ENCODE data around the gene DSPP.
"Not testable (repeated sequence)": the region's sequence is repeated elsewhere in the genome, so short reads cannot be mapped to it uniquely, and the experiment has no call there.

DNA sequence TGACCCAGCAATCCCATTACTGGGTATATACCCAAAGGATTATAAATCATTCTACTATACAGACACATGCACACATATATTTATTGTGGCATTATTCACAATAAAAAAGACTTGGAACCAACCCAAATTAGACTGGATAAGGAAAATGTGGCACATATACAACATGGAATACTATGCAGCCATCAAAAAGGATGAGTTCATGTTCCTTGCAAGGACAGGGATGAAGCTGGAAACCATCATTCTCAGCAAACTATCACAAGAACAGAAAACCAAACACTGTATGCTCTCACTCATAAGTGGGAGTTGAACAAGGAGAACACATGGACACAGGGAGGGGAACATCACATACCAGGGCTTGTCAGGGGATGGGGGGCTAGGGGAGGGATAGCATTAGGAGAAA lies 34.0 kb upstream of the DSPP start:
- TF ChIP-seq, protein P1, sequence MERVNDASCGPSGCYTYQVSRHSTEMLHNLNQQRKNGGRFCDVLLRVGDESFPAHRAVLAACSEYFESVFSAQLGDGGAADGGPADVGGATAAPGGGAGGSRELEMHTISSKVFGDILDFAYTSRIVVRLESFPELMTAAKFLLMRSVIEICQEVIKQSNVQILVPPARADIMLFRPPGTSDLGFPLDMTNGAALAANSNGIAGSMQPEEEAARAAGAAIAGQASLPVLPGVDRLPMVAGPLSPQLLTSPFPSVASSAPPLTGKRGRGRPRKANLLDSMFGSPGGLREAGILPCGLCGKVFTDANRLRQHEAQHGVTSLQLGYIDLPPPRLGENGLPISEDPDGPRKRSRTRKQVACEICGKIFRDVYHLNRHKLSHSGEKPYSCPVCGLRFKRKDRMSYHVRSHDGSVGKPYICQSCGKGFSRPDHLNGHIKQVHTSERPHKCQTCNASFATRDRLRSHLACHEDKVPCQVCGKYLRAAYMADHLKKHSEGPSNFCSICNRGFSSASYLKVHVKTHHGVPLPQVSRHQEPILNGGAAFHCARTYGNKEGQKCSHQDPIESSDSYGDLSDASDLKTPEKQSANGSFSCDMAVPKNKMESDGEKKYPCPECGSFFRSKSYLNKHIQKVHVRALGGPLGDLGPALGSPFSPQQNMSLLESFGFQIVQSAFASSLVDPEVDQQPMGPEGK (CRISPR knock-in tag; IDR thresholded peaks at IDR 0.05; ENCODE audit: borderline replicate concordance), result not testable (repeated sequence)
- not testable (repeated sequence) for TF ChIP-seq ZFP30 (CRISPR knock-in tag; IDR thresholded peaks at IDR 0.05); PPARA (CRISPR knock-in tag; IDR thresholded peaks at IDR 0.05; ENCODE audit: borderline replicate concordance); RARB (CRISPR knock-in tag; IDR thresholded peaks at IDR 0.05); ZNF565 (CRISPR knock-in tag; conservative IDR thresholded peaks at IDR 0.05; ENCODE audit: low read depth); GLIS3 (CRISPR knock-in tag; IDR thresholded peaks at IDR 0.05); CSDC2 (CRISPR knock-in tag; IDR thresholded peaks at IDR 0.05); ZNF70 (CRISPR knock-in tag; IDR thresholded peaks at IDR 0.05); SNAI2 (CRISPR knock-in tag; IDR thresholded peaks at IDR 0.05); TOX (CRISPR knock-in tag; IDR thresholded peaks at IDR 0.05; ENCODE audit: borderline replicate concordance); BACH2 (CRISPR knock-in tag; IDR thresholded peaks at IDR 0.05; ENCODE audit: borderline replicate concordance)
- TF ChIP-seq, protein P2, sequence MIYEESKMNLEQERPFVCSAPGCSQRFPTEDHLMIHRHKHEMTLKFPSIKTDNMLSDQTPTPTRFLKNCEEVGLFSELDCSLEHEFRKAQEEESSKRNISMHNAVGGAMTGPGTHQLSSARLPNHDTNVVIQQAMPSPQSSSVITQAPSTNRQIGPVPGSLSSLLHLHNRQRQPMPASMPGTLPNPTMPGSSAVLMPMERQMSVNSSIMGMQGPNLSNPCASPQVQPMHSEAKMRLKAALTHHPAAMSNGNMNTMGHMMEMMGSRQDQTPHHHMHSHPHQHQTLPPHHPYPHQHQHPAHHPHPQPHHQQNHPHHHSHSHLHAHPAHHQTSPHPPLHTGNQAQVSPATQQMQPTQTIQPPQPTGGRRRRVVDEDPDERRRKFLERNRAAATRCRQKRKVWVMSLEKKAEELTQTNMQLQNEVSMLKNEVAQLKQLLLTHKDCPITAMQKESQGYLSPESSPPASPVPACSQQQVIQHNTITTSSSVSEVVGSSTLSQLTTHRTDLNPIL (CRISPR knock-in tag; IDR thresholded peaks at IDR 0.05; ENCODE audit: low read depth), result not testable (repeated sequence)

Data from SK-N-SH treated with all-trans-retinoic acid at 6 μM for 48 hours (cell line).